Thyroid gland (tissue), 4 donors: Measurements from ENCODE around the gene APLP2.

Source experiments
- CTCF ChIP-seq, 6 experiments: fragments of 200-600 bp in 3 of 6; fragments of 450-650 bp in 3 of 6; sonication (generic) in 3 of 6; IDR thresholded peaks; one replicate each; pipeline ENCODE4 v1.5.1; 2016 to 2019; ENCODE audit warnings: antibody characterized with exemption in 6 of 6, mild to moderate bottlenecking in 2 of 6, inconsistent platforms in 1 of 6, moderate library complexity in 1 of 6
- POLR2A ChIP-seq, 2 donors: fragments of 450-650 bp; IDR thresholded peaks; one replicate each; pipeline ENCODE4 v1.6.1; 2017; ENCODE audit warnings: antibody characterized with exemption in 2 of 2, mild to moderate bottlenecking in 2 of 2, moderate library complexity in 1 of 2

GRCh38 chr11:130114281-130114680 lies 44.6 kb downstream of the APLP2 start:
- TF ChIP-seq CTCF (IDR thresholded peaks at IDR 0.05) (no peak), POLR2A (IDR thresholded peaks at IDR 0.05) (no peak)
